ENCODE data around the gene GDPD1.

Gene GDPD1

DNA sequence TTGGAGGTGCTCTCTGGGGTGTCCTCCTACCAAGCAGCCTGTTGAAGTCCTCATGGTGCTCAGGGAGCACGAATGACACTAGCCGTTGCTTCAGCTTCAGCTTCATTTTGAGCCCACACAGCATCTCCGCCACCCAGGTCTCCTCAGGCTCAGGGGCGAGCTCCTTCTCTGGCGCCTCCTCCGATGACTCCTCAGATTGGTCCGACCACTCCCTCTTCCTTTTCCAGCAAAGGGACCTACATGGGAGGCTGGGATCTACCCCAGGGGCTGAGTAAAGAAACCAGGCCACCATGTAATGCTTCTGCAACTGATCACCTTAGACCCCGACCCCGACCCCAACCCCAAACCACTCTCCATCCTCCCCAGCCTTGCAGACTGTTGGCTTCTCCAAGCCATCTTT is 38.8 kb upstream of the GDPD1 start:
- TF ChIP-seq, protein P1, sequence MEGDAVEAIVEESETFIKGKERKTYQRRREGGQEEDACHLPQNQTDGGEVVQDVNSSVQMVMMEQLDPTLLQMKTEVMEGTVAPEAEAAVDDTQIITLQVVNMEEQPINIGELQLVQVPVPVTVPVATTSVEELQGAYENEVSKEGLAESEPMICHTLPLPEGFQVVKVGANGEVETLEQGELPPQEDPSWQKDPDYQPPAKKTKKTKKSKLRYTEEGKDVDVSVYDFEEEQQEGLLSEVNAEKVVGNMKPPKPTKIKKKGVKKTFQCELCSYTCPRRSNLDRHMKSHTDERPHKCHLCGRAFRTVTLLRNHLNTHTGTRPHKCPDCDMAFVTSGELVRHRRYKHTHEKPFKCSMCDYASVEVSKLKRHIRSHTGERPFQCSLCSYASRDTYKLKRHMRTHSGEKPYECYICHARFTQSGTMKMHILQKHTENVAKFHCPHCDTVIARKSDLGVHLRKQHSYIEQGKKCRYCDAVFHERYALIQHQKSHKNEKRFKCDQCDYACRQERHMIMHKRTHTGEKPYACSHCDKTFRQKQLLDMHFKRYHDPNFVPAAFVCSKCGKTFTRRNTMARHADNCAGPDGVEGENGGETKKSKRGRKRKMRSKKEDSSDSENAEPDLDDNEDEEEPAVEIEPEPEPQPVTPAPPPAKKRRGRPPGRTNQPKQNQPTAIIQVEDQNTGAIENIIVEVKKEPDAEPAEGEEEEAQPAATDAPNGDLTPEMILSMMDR (IDR thresholded peaks at IDR 0.05; ENCODE audit: borderline replicate concordance, control extremely low read depth, extremely low read depth, insufficient read depth, missing control alignments), result no peak
- no peak for DNase-seq (ENCODE audit: low spot score)
- in situ Hi-C loops (cut with MboI; ENCODE audit: low sequenced_read_pairs, unreplicated experiment), result no loop called here

DNA sequence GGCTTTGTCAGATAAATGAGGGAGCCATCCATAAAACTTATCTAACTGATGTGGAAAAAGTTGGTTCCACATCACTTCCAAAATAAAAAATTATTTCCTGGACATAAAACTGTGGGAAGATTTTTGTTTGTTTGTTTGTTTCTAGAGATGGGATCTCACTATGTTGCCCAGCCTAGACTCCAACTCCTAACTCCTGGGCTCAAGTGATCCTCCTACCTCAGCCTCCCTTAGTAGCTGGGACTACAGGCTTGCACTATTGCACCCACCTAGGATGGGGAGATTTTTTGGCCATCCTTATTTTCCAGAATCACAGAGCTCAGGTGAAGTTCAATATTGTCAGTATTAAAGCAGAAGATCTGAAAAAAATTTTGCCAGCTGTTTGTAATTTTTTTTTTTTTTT is 34.3 kb upstream of the GDPD1 start:
- TF ChIP-seq, protein P1 (IDR thresholded peaks at IDR 0.05; ENCODE audit: borderline replicate concordance, control extremely low read depth, extremely low read depth, insufficient read depth, missing control alignments), result no peak
- DNase-seq (ENCODE audit: low spot score), result no peak
- in situ Hi-C loops (cut with MboI; ENCODE audit: low sequenced_read_pairs, unreplicated experiment), result no loop called here

DNA sequence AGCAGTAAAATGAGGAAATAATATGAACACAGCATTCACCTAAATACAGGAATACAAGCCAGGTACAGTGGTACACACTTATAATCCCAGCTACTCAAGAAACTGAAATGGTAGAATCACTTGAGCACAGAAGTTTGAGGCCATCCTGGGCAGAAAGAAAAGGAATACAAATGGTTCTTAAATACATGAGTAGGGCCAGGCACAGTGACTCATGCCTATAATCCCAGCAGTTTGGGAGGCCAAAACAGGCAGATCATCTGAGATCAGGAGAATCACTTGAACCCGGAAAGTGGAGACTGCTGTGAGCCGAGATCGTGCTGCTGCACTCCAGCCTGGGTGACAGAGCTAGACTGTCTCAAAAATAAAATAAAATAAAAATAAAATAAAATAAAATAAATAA is 33.5 kb upstream of the GDPD1 start:
- DNase-seq (ENCODE audit: low spot score), result no peak
- in situ Hi-C loops (cut with MboI; ENCODE audit: low sequenced_read_pairs, unreplicated experiment), result no loop called here
- TF ChIP-seq, protein P1 (IDR thresholded peaks at IDR 0.05; ENCODE audit: borderline replicate concordance, control extremely low read depth, extremely low read depth, insufficient read depth, missing control alignments), result no peak

DNA sequence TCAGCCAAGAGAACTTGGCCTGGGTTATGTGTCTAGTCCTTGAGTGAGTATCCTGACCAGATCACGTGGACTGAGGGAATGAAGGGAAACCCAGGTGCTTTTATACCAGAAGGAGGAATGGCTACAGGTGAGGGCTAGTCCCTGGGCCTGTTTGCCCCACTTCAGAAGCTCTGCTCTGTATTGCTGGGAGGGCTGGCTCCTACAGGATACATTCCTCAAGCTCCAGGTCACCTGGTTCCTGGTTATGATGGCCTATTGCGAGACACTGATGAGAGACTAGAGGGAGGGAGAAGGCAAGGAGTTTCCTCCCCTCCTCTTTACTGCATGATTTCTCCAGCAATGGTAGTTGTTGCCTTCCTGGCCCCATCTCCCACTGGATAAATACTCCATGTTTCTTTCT is 29.5 kb upstream of the GDPD1 start:
- DNase-seq (ENCODE audit: low spot score), result no peak
- TF ChIP-seq, protein P1 (IDR thresholded peaks at IDR 0.05; ENCODE audit: borderline replicate concordance, control extremely low read depth, extremely low read depth, insufficient read depth, missing control alignments), result no peak
- in situ Hi-C loops (cut with MboI; ENCODE audit: low sequenced_read_pairs, unreplicated experiment), result no loop called here

DNA sequence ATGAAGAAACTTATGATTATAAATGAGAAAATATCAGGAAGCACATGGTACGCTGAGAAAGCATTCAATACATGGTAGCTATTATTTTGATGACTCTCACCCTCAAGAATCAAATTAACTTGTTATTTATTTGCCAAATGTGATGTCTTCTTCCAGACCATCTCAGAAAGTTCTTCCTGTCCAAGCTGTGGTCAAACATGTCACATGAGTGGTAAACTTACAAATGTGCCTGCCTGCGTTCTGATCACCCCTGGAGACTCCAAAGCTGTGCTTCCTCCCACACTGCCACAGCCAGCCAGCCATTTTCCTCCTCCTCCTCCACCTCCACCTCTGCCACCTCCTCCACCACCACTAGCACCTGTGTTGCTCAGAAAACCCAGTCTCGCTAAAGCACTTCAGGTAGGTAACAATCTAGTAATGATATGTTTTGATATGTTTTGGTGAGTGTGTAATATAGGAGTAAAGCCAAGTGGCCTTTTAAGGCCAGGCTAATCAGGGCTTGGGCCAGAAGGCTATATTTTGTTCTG is 26.9 kb upstream of the GDPD1 start:
- in situ Hi-C loops (cut with MboI; ENCODE audit: low sequenced_read_pairs, unreplicated experiment), result no loop called here
- DNase-seq (ENCODE audit: low spot score), result no peak
- TF ChIP-seq, protein P1 (IDR thresholded peaks at IDR 0.05; ENCODE audit: borderline replicate concordance, control extremely low read depth, extremely low read depth, insufficient read depth, missing control alignments), result no peak

DNA sequence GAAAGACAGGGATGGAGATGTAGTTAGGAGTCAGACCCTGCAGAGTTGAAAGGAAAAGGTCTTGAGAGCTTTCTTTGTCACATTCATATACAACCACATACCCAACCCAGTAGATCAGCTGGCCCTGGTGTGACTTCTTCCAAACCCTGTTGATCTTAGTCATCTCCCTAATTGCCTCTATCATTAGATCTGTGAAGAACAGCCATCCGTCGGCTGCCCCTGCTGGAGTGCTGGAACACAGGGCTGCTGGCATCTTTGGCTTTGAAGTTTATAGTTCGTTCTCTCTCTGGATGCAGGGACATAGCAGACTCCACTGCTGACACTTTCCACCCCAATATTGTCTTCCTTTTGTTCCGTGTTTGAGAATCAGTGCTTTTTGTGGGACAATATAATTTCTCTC is 20.9 kb upstream of the GDPD1 start:
- TF ChIP-seq, protein P1 (IDR thresholded peaks at IDR 0.05; ENCODE audit: borderline replicate concordance, control extremely low read depth, extremely low read depth, insufficient read depth, missing control alignments), result no peak
- no peak for DNase-seq (ENCODE audit: low spot score)
- in situ Hi-C loops (cut with MboI; ENCODE audit: low sequenced_read_pairs, unreplicated experiment), result no loop called here

DNA sequence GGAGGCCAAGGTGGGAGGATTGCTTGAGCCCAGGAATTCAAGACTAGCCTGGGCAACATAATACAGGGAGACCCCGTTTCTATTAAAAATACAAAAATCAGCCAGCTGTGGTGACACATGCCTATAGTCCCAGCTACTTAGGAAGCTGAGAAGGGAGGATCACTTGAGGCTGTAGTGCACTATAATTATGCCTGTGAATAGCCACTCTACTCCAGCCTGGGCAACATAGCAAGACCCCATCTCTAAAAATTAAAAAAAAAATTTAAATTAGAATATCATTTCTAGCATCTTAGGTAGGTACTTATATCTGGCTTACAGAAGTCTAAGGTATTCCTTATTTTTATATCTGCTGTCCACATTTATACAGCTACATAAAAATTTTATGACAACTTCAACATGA is 18.0 kb upstream of the GDPD1 start:
- no peak for DNase-seq (ENCODE audit: low spot score)
- TF ChIP-seq, protein P1 (IDR thresholded peaks at IDR 0.05; ENCODE audit: borderline replicate concordance, control extremely low read depth, extremely low read depth, insufficient read depth, missing control alignments), result no peak
- in situ Hi-C loops (cut with MboI; ENCODE audit: low sequenced_read_pairs, unreplicated experiment), result no loop called here
